NOMO-1 treated with dmso at 0.1 percent for 144 hours (cell line): ENCODE results near the gene TMEM167B.
A peak's percentile ranks its signal among the peaks of the same experiment; 100 is the strongest.

Source experiments
- DNase-seq: peaks from one replicate; lab custom pipeline; 2025; ENCODE audit not compliant: unreplicated experiment; lab: John Stamatoyannopoulos, UW

The TMEM167B gene

GRCh38 chr1:109080441-109081082 is 10.0 kb upstream of the TMEM167B start:
- no peak for DNase-seq

GRCh38 chr1:109083501-109083900 is 7.1 kb upstream of the TMEM167B start:
- no peak for DNase-seq

- no peak for DNase-seq
Measured at GRCh38 chr1:109083923-109084322, 6.6 kb upstream of the TMEM167B start.

GRCh38 chr1:109084563-109085517 is 5.7 kb upstream of the TMEM167B start:
- no peak for DNase-seq

GRCh38 chr1:109089242-109090015 is 1.1 kb upstream of the TMEM167B start:
- no peak for DNase-seq

GRCh38 chr1:109091078-109091838 is 694 bp downstream of the TMEM167B start:
- peak; percentile 56 for DNase-seq

GRCh38 chr1:109091839-109092193 is 1.3 kb downstream of the TMEM167B start:
- DNase-seq, result peak; percentile 29

- no peak for DNase-seq
Measured at GRCh38 chr1:109094377-109094803, 3.8 kb downstream of the TMEM167B start.

GRCh38 chr1:109094871-109095270 is 4.3 kb downstream of the TMEM167B start:
- no peak for DNase-seq

GRCh38 chr1:109095631-109096030 is 5.1 kb downstream of the TMEM167B start:
- DNase-seq, result no peak

- DNase-seq, result no peak
Measured at GRCh38 chr1:109096120-109096519, 5.6 kb downstream of the TMEM167B start.

- DNase-seq, result peak; percentile 96
Measured at GRCh38 chr1:109099938-109100773, 9.6 kb downstream of the TMEM167B start.

- DNase-seq, result no peak
Measured at GRCh38 chr1:109104364-109105151, 14.0 kb downstream of the TMEM167B start.

- DNase-seq, result no peak
Measured at GRCh38 chr1:109105881-109106280, 15.3 kb downstream of the TMEM167B start.

- DNase-seq, result no peak
Measured at GRCh38 chr1:109107785-109108184, 17.2 kb downstream of the TMEM167B start.

- DNase-seq, result no peak
Measured at GRCh38 chr1:109109906-109110305, 19.3 kb downstream of the TMEM167B start.

- DNase-seq, result peak; percentile 44
Measured at GRCh38 chr1:109111386-109112055, 21.0 kb downstream of the TMEM167B start.

- DNase-seq, result no peak
Measured at GRCh38 chr1:109112056-109112651, 21.6 kb downstream of the TMEM167B start.
